B cell (primary cell): ENCODE data around the gene LARGE1. TPM values are rescaled to one million over a fixed set of nuclear protein-coding genes. Genes with fewer than 3 reads are reported as not detected.

Experiments used
- ATAC-seq: fragments of 200-7000 bp; cut with Tn5 transposase; one replicate; pipeline ENCODE4 v1.10.0; 2021; ENCODE audit warnings: low read depth, mild to moderate bottlenecking, moderate number of reproducible peaks, moderate library complexity
- CTCF ChIA-PET: fragments of 350-600 bp; sonication (Branson Sonifier 250); formaldehyde crosslinking; loops from one replicate; lab custom pipeline; 2021; ENCODE audit warnings: antibody characterized with exemption, inconsistent platforms; lab: Charles Lee
- POLR2A ChIA-PET: fragments of 350-600 bp; sonication (Branson Sonifier 250); formaldehyde crosslinking; loops from one replicate; lab custom pipeline; 2021; ENCODE audit warnings: antibody characterized with exemption; lab: Charles Lee
- DNase-seq: peaks from one replicate; pipeline ENCODE4 v3.0.0; 2013
- H2AFZ ChIP-seq: 2 replicates; pipeline ENCODE4 v1.6.1; 2012; ENCODE audit warnings: mild to moderate bottlenecking, low read depth, low read length; ENCODE audit not compliant: insufficient read depth, poor library complexity, severe bottlenecking
- H3K27ac ChIP-seq, 2 donors: 1 replicate in 1 of 2; 2 replicates in 1 of 2; pipeline ENCODE4 v1.5.1; 2012 to 2013; ENCODE audit warnings: low read length in 2 of 2, mild to moderate bottlenecking in 2 of 2, moderate library complexity in 1 of 2
- H3K27me3 ChIP-seq, 4 experiments: fragments of 200-600 bp in 1 of 4; sonication (generic) in 1 of 4; replicated peaks in 1 of 4; 1 replicate in 2 of 4; 2 replicates in 2 of 4; pipeline versions ENCODE4 v1.6.1 to v1.7.0; 2013 to 2016; ENCODE audit warnings: low read length in 3 of 4, mild to moderate bottlenecking in 2 of 4, mixed read lengths in 1 of 4, moderate library complexity in 1 of 4; ENCODE audit not compliant: insufficient read depth in 4 of 4, control insufficient read depth in 3 of 4; ENCODE audit errors: control extremely low read depth in 1 of 4
- H3K36me3 ChIP-seq, 2 experiments: replicated peaks in 1 of 2; 1 replicate in 1 of 2; 2 replicates in 1 of 2; pipeline versions ENCODE4 v1.6.1 to v1.7.1; 2013; ENCODE audit warnings: low read length in 1 of 2; ENCODE audit not compliant: insufficient read depth in 2 of 2, control insufficient read depth in 1 of 2; ENCODE audit errors: control extremely low read depth in 1 of 2, extremely low read depth in 1 of 2
- H3K4me1 ChIP-seq, 2 donors: fragments of 200-600 bp in 1 of 2; sonication (generic) in 1 of 2; 1 replicate in 1 of 2; 2 replicates in 1 of 2; pipeline versions ENCODE4 v1.5.1 to v1.6.1; 2013 to 2017; ENCODE audit warnings: low read length in 2 of 2; ENCODE audit not compliant: control insufficient read depth in 2 of 2, insufficient read depth in 2 of 2
- H3K4me2 ChIP-seq: replicated peaks from 2 replicates; pipeline ENCODE3; 2012; ENCODE audit warnings: mild to moderate bottlenecking, low read depth, low read length; ENCODE audit not compliant: poor library complexity, severe bottlenecking
- H3K4me3 ChIP-seq, 5 experiments: fragments of 200-600 bp in 1 of 5; sonication (generic) in 1 of 5; 1 replicate in 3 of 5; 2 replicates in 2 of 5; pipeline versions ENCODE4 v1.5.1 to v1.7.0; 2011 to 2016; ENCODE audit warnings: low read length in 4 of 5, mild to moderate bottlenecking in 4 of 5, low read depth in 2 of 5, control low read depth in 1 of 5, moderate library complexity in 1 of 5; ENCODE audit not compliant: insufficient read depth in 1 of 5; ENCODE audit errors: control extremely low read depth in 1 of 5, extremely low read depth in 1 of 5
- H3K79me2 ChIP-seq: fragments of 200-600 bp; sonication (generic); one replicate; pipeline ENCODE4 v1.6.0; 2016; ENCODE audit warnings: low read length; ENCODE audit not compliant: control insufficient read depth, insufficient read depth
- H3K9ac ChIP-seq: fragments of 200-600 bp; sonication (generic); 2 replicates; pipeline ENCODE4 v1.6.1; 2017; ENCODE audit warnings: mild to moderate bottlenecking, low read length, moderate library complexity
- H3K9me3 ChIP-seq, 3 donors: one replicate each; pipeline versions ENCODE4 v1.6.1 to v1.7.1; 2013; ENCODE audit warnings: low read length in 2 of 3; ENCODE audit not compliant: control insufficient read depth in 2 of 3, insufficient read depth in 1 of 3; ENCODE audit errors: control extremely low read depth in 1 of 3
- H4K20me1 ChIP-seq: 2 replicates; pipeline ENCODE4 v1.6.0; 2012; ENCODE audit warnings: mild to moderate bottlenecking, low read length; ENCODE audit not compliant: insufficient read depth, control insufficient read depth, poor library complexity, severe bottlenecking
- H3K27ac Mint-ChIP-seq: one replicate; pipeline ENCODE4 v1.8.0; 2021; ENCODE audit warnings: mixed read lengths
- H3K27me3 Mint-ChIP-seq: one replicate; pipeline ENCODE4 v1.8.0; 2021; ENCODE audit warnings: mixed read lengths
- H3K4me1 Mint-ChIP-seq: one replicate; pipeline ENCODE4 v1.8.0; 2021; ENCODE audit warnings: mixed read lengths
- H3K4me3 Mint-ChIP-seq: one replicate; pipeline ENCODE4 v1.8.0; 2021; ENCODE audit warnings: mixed read lengths
- H3K9me3 Mint-ChIP-seq: one replicate; pipeline ENCODE4 v1.8.0; 2022; ENCODE audit warnings: mixed read lengths; ENCODE audit not compliant: insufficient read depth
- EZH2 ChIP-seq: IDR thresholded peaks from 2 replicates; pipeline ENCODE4 v1.6.1; 2012; ENCODE audit warnings: borderline replicate concordance, low read depth, mild to moderate bottlenecking, moderate library complexity, low read length; ENCODE audit not compliant: insufficient read depth, poor library complexity, severe bottlenecking
- WGBS: methylation state at CpG from one replicate; pipeline ENCODE4 v1.1.5; 2013; ENCODE audit warnings: missing lambda C conversion rate; ENCODE audit not compliant: insufficient coverage; 5-methylcytosine and 5-hydroxymethylcytosine counted together
- intact Hi-C: fragments of 100-400 bp; cut with micrococcal nuclease; formaldehyde crosslinking; loops from one replicate; pipeline ENCODE4 v1.10.0; 2022
- polyA plus RNA-seq: library from polyadenylated mRNA; depleted of rRNA; stranded (reverse); fragments of >200 nt; gene quantifications from 2 replicates; pipeline ENCODE4 v1.2.3, GENCODE V29; 2012
- total RNA-seq, 2 donors: library from RNA; stranded (reverse); fragments of 120-200 nt in 1 of 2; gene quantifications; 1 replicate in 1 of 2; 2 replicates in 1 of 2; pipeline versions ENCODE4 v1.2.3 to v1.2.4, GENCODE V29; 2013 to 2022
- TF ChIP-seq, protein P1 (sequence below): fragments of 200-600 bp; IDR thresholded peaks from one replicate; pipeline ENCODE4 v1.8.0; 2022; ENCODE audit warnings: antibody characterized with exemption, mild to moderate bottlenecking

LARGE1 gene
- total and polyA plus RNA-seq, 2 donors (not counting 1 experiment from before 2014, with no cell fraction given) = 20.7 to 82.0 TPM

DNA sequence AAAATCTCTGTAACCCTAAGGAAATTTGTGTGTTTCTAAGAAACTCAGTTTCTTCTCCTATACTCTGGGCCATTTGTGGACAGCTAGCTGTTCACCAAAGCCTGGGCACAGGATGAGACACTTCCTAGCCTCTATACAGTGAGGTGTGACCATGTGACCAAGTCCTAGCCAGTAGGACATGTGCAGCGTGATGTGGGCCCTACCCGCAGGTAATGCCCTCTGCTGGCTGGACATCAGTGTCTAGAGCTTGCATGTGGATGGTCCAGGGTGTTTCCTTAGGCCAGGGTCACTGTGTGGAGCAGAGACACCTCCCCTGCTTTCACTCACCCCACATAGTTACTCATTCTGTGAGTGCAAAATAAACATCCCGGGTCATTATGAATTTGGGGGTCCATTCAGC, 100.5 kb downstream of the LARGE1 start:
- ChIA-PET CTCF (no interaction called here), POLR2A (no interaction called here)
- Mint-ChIP-seq H3K27me3 (no peaks in the 10 kb centered on the region), H3K27ac (no peak overlapping the region), H3K4me3 (no peak overlapping the region), H3K4me1 (peaks cover 25% of the 10 kb centered on the region), H3K9me3 (peaks cover 4% of the 10 kb centered on the region)
- H3K4me3 ChIP-seq = no peak overlapping the region
- no peak overlapping the region for H3K4me2 ChIP-seq
- no peaks in the 10 kb centered on the region for H3K36me3 ChIP-seq
- peaks cover 57% of the 10 kb centered on the region for H4K20me1 ChIP-seq
- no peak for TF ChIP-seq EZH2
- TF ChIP-seq, protein P1, sequence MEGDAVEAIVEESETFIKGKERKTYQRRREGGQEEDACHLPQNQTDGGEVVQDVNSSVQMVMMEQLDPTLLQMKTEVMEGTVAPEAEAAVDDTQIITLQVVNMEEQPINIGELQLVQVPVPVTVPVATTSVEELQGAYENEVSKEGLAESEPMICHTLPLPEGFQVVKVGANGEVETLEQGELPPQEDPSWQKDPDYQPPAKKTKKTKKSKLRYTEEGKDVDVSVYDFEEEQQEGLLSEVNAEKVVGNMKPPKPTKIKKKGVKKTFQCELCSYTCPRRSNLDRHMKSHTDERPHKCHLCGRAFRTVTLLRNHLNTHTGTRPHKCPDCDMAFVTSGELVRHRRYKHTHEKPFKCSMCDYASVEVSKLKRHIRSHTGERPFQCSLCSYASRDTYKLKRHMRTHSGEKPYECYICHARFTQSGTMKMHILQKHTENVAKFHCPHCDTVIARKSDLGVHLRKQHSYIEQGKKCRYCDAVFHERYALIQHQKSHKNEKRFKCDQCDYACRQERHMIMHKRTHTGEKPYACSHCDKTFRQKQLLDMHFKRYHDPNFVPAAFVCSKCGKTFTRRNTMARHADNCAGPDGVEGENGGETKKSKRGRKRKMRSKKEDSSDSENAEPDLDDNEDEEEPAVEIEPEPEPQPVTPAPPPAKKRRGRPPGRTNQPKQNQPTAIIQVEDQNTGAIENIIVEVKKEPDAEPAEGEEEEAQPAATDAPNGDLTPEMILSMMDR = no peak
- peaks cover 39% of the 10 kb centered on the region for H3K79me2 ChIP-seq
- no peak overlapping the region for H3K9ac ChIP-seq
- H3K27me3 ChIP-seq = no peaks in the 10 kb centered on the region
- no peak for ATAC-seq
- DNase-seq = no peak
- WGBS = no CpG with 5 or more reads among the region's 3 CpGs
- peaks cover 0 to 14% (median 10%) of the 10 kb centered on the region in 3 donors for H3K9me3 ChIP-seq
- no peaks in the 10 kb centered on the region for H3K4me1 ChIP-seq
- intact Hi-C loops = no loop called here
- no peak overlapping the region for H2AFZ ChIP-seq
- no peak overlapping the region for H3K27ac ChIP-seq

DNA sequence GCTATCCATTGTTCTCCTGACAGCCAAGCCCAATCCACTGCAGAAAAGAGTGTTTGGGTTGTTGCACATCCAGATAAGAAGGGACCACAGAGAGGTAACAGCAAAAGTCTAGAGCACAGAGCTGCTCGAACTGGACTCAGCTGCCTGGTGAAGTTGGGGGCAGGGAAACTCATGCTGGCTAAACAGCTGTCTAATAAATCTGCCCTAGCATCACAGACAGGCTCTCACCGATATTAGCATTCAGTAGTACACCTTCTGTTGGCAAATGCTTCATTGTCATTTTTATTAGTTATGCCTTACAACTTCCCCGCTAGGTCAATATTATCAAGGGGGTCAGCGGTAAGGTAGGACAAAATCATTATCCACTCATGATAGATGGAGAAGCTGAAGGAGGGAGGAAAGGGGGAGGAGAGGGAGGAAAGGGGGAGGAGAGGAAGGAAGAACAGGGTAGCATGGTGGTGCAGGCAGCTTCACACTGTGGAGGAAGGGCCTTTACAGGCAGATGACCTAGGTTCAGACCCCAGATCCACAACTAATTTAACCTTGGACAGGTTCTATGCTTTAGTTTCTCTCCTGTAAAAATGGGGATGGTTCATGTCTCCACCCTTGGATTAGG, 102.7 kb downstream of the LARGE1 start:
- ATAC-seq (no peak), DNase-seq (no peak)
- no peaks in the 10 kb centered on the region for H3K27me3 Mint-ChIP-seq
- intact Hi-C loops = no loop called here
- POLR2A ChIA-PET = interaction anchor here (0.5 to 0.6 kb wide), 2 partner anchors 48 to 931 kb away, joined by 5 to 12 read pairs; no protein-coding TSS in a partner anchor
- 76% methylated on average over 3 of the region's 4 CpGs for WGBS
- Histone ChIP-seq H2AFZ (no peak overlapping the region), H3K27me3 (no peaks in the 10 kb centered on the region), H3K9me3 (peaks cover 0 to 14% (median 5%) of the 10 kb centered on the region in 3 donors), H3K4me1 (peaks cover under 1 to 1% of the 10 kb centered on the region in 2 donors), H3K9ac (no peak overlapping the region), H3K79me2 (peaks cover 38% of the 10 kb centered on the region), H3K4me2 (no peak overlapping the region), H3K36me3 (no peaks in the 10 kb centered on the region), H4K20me1 (peaks cover 60% of the 10 kb centered on the region), H3K27ac (no peak overlapping the region), H3K4me3 (no peak overlapping the region)
- peaks cover 17% of the 10 kb centered on the region for H3K4me1 Mint-ChIP-seq
- TF ChIP-seq, protein P1 = no peak
- CTCF ChIA-PET = interaction anchor here (0.8 kb wide), 1 partner anchor 17 kb away, joined by 3 read pairs; no protein-coding TSS in a partner anchor
- no peak overlapping the region for H3K27ac Mint-ChIP-seq
- H3K4me3 Mint-ChIP-seq = no peak overlapping the region
- peaks cover 4% of the 10 kb centered on the region for H3K9me3 Mint-ChIP-seq
